Endothelial cell (in vitro differentiated cells): ENCODE measurements around the gene PRKCSH. TPM values are rescaled to one million over a fixed set of nuclear protein-coding genes. Genes with fewer than 3 reads are reported as not detected.

Experiments used
- DNase-seq: peaks from one replicate; pipeline ENCODE4 v3.0.0; 2021; ENCODE audit warnings: low spot score
- H3K27ac Mint-ChIP-seq: one replicate; pipeline ENCODE4 v1.8.0; 2021; ENCODE audit warnings: mixed read lengths, inconsistent platforms; ENCODE audit not compliant: unreplicated experiment
- H3K27me3 Mint-ChIP-seq: one replicate; pipeline ENCODE4 v1.8.0; 2021; ENCODE audit warnings: mild to moderate bottlenecking, moderate library complexity, mixed read lengths, inconsistent platforms; ENCODE audit not compliant: unreplicated experiment
- H3K36me3 Mint-ChIP-seq: one replicate; pipeline ENCODE4 v1.8.0; 2021; ENCODE audit warnings: mild to moderate bottlenecking, low read depth, mixed read lengths, inconsistent platforms; ENCODE audit not compliant: unreplicated experiment
- H3K4me1 Mint-ChIP-seq: one replicate; pipeline ENCODE4 v1.8.0; 2021; ENCODE audit warnings: mild to moderate bottlenecking, mixed read lengths, inconsistent platforms; ENCODE audit not compliant: unreplicated experiment
- H3K4me3 Mint-ChIP-seq: one replicate; pipeline ENCODE4 v1.8.0; 2021; ENCODE audit warnings: mild to moderate bottlenecking, mixed read lengths, inconsistent platforms; ENCODE audit not compliant: unreplicated experiment
- H3K9me3 Mint-ChIP-seq: one replicate; pipeline ENCODE4 v1.8.0; 2021; ENCODE audit warnings: mixed read lengths, inconsistent platforms; ENCODE audit not compliant: unreplicated experiment
- microRNA-seq: library from miRNA; unstranded; fragments of <30 nt; microRNA quantifications from one replicate; pipeline ENCODE4, GENCODE V29; 2020; ENCODE audit not compliant: unreplicated experiment
- total RNA-seq: library from RNA; stranded (reverse); fragmentation: NEBNext Ultra II Directional; extraction: Animal tissue kit (Norgen Biotek cat#: 25700); gene quantifications from one replicate; pipeline ENCODE4 v1.2.1, GENCODE V29; 2021; ENCODE audit not compliant: unreplicated experiment
- TF ChIP-seq, protein P1 (sequence below): fragments of 200-600 bp; sonication (generic); IDR thresholded peaks from one replicate; pipeline ENCODE4 v1.5.0; 2021; ENCODE audit warnings: antibody characterized with exemption; ENCODE audit not compliant: unreplicated experiment

The PRKCSH gene
- total RNA-seq, 1 donor from 2014 or later = 466 TPM

DNA sequence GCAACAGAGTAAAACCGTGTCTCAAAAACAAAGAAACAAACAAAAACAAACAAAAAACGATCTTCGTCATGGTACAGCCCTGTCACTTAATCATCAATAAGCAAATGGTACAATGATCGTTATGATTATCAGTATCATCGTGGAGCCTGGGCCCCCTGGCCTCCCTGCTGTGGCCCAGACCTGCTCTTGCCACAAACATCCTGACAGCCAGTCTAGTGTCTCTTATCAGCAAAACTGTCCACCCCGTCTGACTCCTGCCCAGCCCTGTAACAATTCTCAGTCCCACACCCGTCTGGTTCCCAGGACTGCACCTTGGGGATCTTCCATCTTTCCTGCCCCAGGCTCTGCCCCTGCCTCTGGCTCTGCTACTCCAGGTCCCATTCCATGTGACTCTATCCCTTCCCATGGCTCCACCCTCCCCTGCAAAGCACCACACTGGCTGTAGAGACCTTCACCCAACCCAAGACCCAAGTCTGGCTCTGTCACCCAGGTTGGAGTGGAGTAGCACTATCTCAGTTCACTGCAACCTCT, 64.5 kb downstream of the PRKCSH start:
- Mint-ChIP-seq H3K9me3 (no peaks in the 10 kb centered on the region), H3K36me3 (peaks cover 6% of the 10 kb centered on the region), H3K4me1 (no peaks in the 10 kb centered on the region), H3K27me3 (peaks cover 7% of the 10 kb centered on the region), H3K4me3 (no peak overlapping the region), H3K27ac (no peak overlapping the region)
- DNase-seq = no peak
- TF ChIP-seq, protein P1, sequence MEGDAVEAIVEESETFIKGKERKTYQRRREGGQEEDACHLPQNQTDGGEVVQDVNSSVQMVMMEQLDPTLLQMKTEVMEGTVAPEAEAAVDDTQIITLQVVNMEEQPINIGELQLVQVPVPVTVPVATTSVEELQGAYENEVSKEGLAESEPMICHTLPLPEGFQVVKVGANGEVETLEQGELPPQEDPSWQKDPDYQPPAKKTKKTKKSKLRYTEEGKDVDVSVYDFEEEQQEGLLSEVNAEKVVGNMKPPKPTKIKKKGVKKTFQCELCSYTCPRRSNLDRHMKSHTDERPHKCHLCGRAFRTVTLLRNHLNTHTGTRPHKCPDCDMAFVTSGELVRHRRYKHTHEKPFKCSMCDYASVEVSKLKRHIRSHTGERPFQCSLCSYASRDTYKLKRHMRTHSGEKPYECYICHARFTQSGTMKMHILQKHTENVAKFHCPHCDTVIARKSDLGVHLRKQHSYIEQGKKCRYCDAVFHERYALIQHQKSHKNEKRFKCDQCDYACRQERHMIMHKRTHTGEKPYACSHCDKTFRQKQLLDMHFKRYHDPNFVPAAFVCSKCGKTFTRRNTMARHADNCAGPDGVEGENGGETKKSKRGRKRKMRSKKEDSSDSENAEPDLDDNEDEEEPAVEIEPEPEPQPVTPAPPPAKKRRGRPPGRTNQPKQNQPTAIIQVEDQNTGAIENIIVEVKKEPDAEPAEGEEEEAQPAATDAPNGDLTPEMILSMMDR = no peak

Small RNA genes within 50 kb of the gene (microRNA-seq; reads per million reads assigned to microRNA genes)
- gene MIR7974 = 0.77 reads per million, percentile 4 among the genes with 10 or more reads in this experiment

Other genes starting within 250 kb of the PRKCSH start
- gene KANK2, start 238.1 kb upstream of the PRKCSH start, total RNA-seq = 103 TPM
- not detected for gene ANGPTL8, start 196.0 kb upstream of the PRKCSH start, total RNA-seq
- 411 TPM for gene DOCK6, start 173.1 kb upstream of the PRKCSH start, total RNA-seq
- not detected for gene TSPAN16, start 139.5 kb upstream of the PRKCSH start, total RNA-seq
- 76.0 TPM for gene RAB3D, start 96.0 kb upstream of the PRKCSH start, total RNA-seq
- 68.9 TPM for gene TMEM205, start 89.4 kb upstream of the PRKCSH start, total RNA-seq
- 22.3 TPM for gene CCDC159, start 89.1 kb upstream of the PRKCSH start, total RNA-seq
- gene PLPPR2, start 80.2 kb upstream of the PRKCSH start, total RNA-seq = 13.7 TPM
- 3.3 TPM for gene SWSAP1, start 61.0 kb upstream of the PRKCSH start, total RNA-seq
- gene EPOR, start 51.3 kb upstream of the PRKCSH start, total RNA-seq = 18.4 TPM
- 0.69 TPM for gene RGL3, start 16.3 kb upstream of the PRKCSH start, total RNA-seq
- 0.64 TPM for gene ODAD3, start 514 bp upstream of the PRKCSH start, total RNA-seq
- gene ELAVL3, start 45.4 kb downstream of the PRKCSH start, total RNA-seq = 0.54 TPM
- gene ZNF653, start 70.2 kb downstream of the PRKCSH start, total RNA-seq = 7.7 TPM
- 16.7 TPM for gene ECSIT, start 93.5 kb downstream of the PRKCSH start, total RNA-seq
- 1.5 TPM for gene CNN1, start 103.2 kb downstream of the PRKCSH start, total RNA-seq
- gene ELOF1, start 123.6 kb downstream of the PRKCSH start, total RNA-seq = 44.0 TPM
- 0.95 TPM for gene ACP5, start 142.0 kb downstream of the PRKCSH start, total RNA-seq
- gene ZNF627, start 161.8 kb downstream of the PRKCSH start, total RNA-seq = 21.9 TPM